Measurements from ENCODE around the gene BBS4. TPM values are rescaled to one million over a fixed set of nuclear protein-coding genes. Genes with fewer than 3 reads are reported as not detected.
"Not testable (repeated sequence)": the region's sequence is repeated elsewhere in the genome, so short reads cannot be mapped to it uniquely, and the experiment has no call there.

The BBS4 gene
- total RNA-seq, 1 donor: 38.0 TPM

- TF ChIP-seq CTCF (IDR thresholded peaks at IDR 0.05; ENCODE audit: extremely low read depth, low read depth, low read length): no peak
- DNase-seq (ENCODE audit: insufficient read length, low spot score, missing footprints): no peak
- H4K20me1 ChIP-seq (ENCODE audit: insufficient read depth, low read length): no peaks in the 10 kb centered on the region
These were observed 20.3 kb downstream of the BBS4 start for GRCh38 chr15:72706266-72706665.

GRCh38 chr15:72708551-72709303, 22.7 kb downstream of the BBS4 start:
- H3K36me3 ChIP-seq (ENCODE audit: insufficient read depth, low read length): peaks cover 11% of the 10 kb centered on the region
- not testable (repeated sequence) for H3K27me3 ChIP-seq (ENCODE audit: insufficient read depth, low read length); H3K79me2 ChIP-seq (ENCODE audit: insufficient read depth, low read length); H3K4me2 ChIP-seq (ENCODE audit: insufficient read depth, low read length); DNase-seq (ENCODE audit: insufficient read length, low spot score, missing footprints); H4K20me1 ChIP-seq (ENCODE audit: insufficient read depth, low read length); H3K4me3 ChIP-seq (ENCODE audit: insufficient read depth, low read length); H2AFZ ChIP-seq (ENCODE audit: low read length); H3K27ac ChIP-seq (ENCODE audit: low read depth, low read length); H3K9me3 ChIP-seq (ENCODE audit: low read depth, low read length)
- H3K4me1 ChIP-seq (ENCODE audit: insufficient read depth, low read length): peaks cover 19% of the 10 kb centered on the region

More at GRCh38 chr15:72706266-72706665, 20.3 kb downstream of the BBS4 start:
- Histone ChIP-seq H3K4me3 (ENCODE audit: insufficient read depth, low read length) (no peak overlapping the region), H3K79me2 (ENCODE audit: insufficient read depth, low read length) (peaks cover 8% of the 10 kb centered on the region), H3K9me3 (ENCODE audit: low read depth, low read length) (no peaks in the 10 kb centered on the region), H3K27me3 (ENCODE audit: insufficient read depth, low read length) (no peaks in the 10 kb centered on the region), H3K4me2 (ENCODE audit: insufficient read depth, low read length) (no peak overlapping the region), H3K4me1 (ENCODE audit: insufficient read depth, low read length) (peaks cover 19% of the 10 kb centered on the region), H2AFZ (ENCODE audit: low read length) (no peak overlapping the region), H3K27ac (ENCODE audit: low read depth, low read length) (no peak overlapping the region), H3K36me3 (ENCODE audit: insufficient read depth, low read length) (no peaks in the 10 kb centered on the region)

- H2AFZ ChIP-seq (ENCODE audit: low read length): no peak overlapping the region
These were observed 36.2 kb downstream of the BBS4 start for GRCh38 chr15:72722071-72722696.

GRCh38 chr15:72724028-72724427, 38.0 kb downstream of the BBS4 start:
- Histone ChIP-seq H3K79me2 (ENCODE audit: insufficient read depth, low read length) (no peaks in the 10 kb centered on the region), H3K4me3 (ENCODE audit: insufficient read depth, low read length) (no peak overlapping the region), H4K20me1 (ENCODE audit: insufficient read depth, low read length) (peaks cover 2% of the 10 kb centered on the region), H3K4me1 (ENCODE audit: insufficient read depth, low read length) (no peaks in the 10 kb centered on the region), H2AFZ (ENCODE audit: low read length) (no peak overlapping the region), H3K9me3 (ENCODE audit: low read depth, low read length) (no peaks in the 10 kb centered on the region), H3K27ac (ENCODE audit: low read depth, low read length) (no peak overlapping the region), H3K36me3 (ENCODE audit: insufficient read depth, low read length) (no peaks in the 10 kb centered on the region), H3K27me3 (ENCODE audit: insufficient read depth, low read length) (no peaks in the 10 kb centered on the region), H3K4me2 (ENCODE audit: insufficient read depth, low read length) (no peak overlapping the region)
- TF ChIP-seq CTCF (IDR thresholded peaks at IDR 0.05; ENCODE audit: extremely low read depth, low read depth, low read length): no peak
- DNase-seq (ENCODE audit: insufficient read length, low spot score, missing footprints): no peak

More at GRCh38 chr15:72722071-72722696, 36.2 kb downstream of the BBS4 start:
- TF ChIP-seq CTCF (IDR thresholded peaks at IDR 0.05; ENCODE audit: extremely low read depth, low read depth, low read length): peak; percentile 87
- Histone ChIP-seq H3K4me3 (ENCODE audit: insufficient read depth, low read length) (no peak overlapping the region), H3K4me2 (ENCODE audit: insufficient read depth, low read length) (no peak overlapping the region), H3K79me2 (ENCODE audit: insufficient read depth, low read length) (no peaks in the 10 kb centered on the region), H3K4me1 (ENCODE audit: insufficient read depth, low read length) (no peaks in the 10 kb centered on the region), H3K9me3 (ENCODE audit: low read depth, low read length) (no peaks in the 10 kb centered on the region), H4K20me1 (ENCODE audit: insufficient read depth, low read length) (peaks cover 2% of the 10 kb centered on the region), H3K27me3 (ENCODE audit: insufficient read depth, low read length) (no peaks in the 10 kb centered on the region), H3K36me3 (ENCODE audit: insufficient read depth, low read length) (peaks cover 3% of the 10 kb centered on the region), H3K27ac (ENCODE audit: low read depth, low read length) (no peak overlapping the region)
- peak; percentile 67 for DNase-seq (ENCODE audit: insufficient read length, low spot score, missing footprints)
